ENCODE data around the gene BCL2A1.

BCL2A1 gene

DNA sequence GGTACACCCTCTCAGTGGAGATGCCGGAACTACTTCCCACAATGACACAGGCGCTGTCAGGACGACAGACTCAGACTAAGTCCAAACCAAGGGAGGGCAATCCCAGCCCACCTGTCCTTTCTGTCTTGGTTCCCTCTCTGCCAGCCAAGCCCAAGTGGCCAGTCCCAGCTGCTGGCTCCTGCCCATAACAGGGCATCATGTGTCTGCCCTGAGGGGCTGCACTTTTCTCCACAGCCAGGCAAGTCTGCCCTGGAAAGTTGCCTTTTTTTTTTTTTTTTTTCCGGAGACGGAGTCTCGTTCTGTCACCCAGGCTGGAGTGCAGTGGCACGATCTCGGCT is 20.0 kb upstream of the BCL2A1 start:
- DNase-seq (ENCODE audit: low read depth, low spot score), result no peak
- no peak overlapping the region for H3K4me3 ChIP-seq (ENCODE audit: low read length)

GRCh38 chr15:79990280-79990996 is 19.4 kb upstream of the BCL2A1 start:
- H3K4me3 ChIP-seq (ENCODE audit: low read length), result no peak overlapping the region
- DNase-seq (ENCODE audit: low read depth, low spot score), result no peak

GRCh38 chr15:79989682-79990081 is 18.7 kb upstream of the BCL2A1 start:
- no peak overlapping the region for H3K4me3 ChIP-seq (ENCODE audit: low read length)
- DNase-seq (ENCODE audit: low read depth, low spot score), result no peak

DNA sequence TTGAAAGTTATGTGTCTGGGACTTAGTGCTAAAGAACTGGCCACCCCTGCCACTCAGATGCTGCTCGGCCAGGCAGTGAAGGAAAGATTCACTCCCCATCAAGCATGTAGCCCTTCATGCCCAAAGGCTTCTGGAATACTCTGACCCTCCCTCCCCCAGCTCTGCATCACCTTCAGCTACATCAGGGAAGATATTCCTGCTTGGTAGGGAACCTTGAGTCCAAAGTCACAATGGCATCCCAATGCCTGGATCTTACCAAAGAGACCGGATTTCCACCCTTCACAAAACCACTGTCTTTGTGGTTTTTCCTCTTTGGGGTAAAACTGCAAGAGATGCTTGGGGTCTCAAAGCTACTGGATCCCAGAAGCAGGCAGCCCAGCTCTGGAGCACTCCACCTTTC is 18.2 kb upstream of the BCL2A1 start:
- no peak for DNase-seq (ENCODE audit: low read depth, low spot score)
- no peak overlapping the region for H3K4me3 ChIP-seq (ENCODE audit: low read length)

GRCh38 chr15:79988448-79989117 is 17.6 kb upstream of the BCL2A1 start:
- DNase-seq (ENCODE audit: low read depth, low spot score), result no peak
- no peak overlapping the region for H3K4me3 ChIP-seq (ENCODE audit: low read length)

- no peak overlapping the region for H3K4me3 ChIP-seq (ENCODE audit: low read length)
- DNase-seq (ENCODE audit: low read depth, low spot score), result no peak
Measured at GRCh38 chr15:79987969-79988368, 17.0 kb upstream of the BCL2A1 start.

DNA sequence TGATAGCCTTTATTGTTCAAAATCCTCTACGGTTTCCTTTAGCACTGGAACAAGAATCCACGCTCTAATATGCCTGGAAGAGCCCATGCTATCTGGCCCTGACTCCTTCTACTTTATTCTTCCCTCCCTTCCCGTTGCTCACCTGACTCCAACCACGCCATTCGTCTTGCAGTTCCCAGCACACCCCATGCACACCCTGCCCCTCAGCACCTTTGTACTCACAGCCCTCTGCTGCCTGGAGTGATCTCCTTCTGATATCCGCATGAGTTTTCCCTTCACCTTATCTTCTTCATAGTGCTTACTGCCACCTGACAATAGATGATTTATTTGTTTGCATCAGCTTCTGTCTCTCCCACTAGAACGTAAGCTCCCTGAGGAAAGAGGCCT is 16.6 kb upstream of the BCL2A1 start:
- no peak overlapping the region for H3K4me3 ChIP-seq (ENCODE audit: low read length)
- no peak for DNase-seq (ENCODE audit: low read depth, low spot score)

- H3K4me3 ChIP-seq (ENCODE audit: low read length), result no peak overlapping the region
- DNase-seq (ENCODE audit: low read depth, low spot score), result no peak
Measured at GRCh38 chr15:79981831-79982455, 10.9 kb upstream of the BCL2A1 start.

DNA sequence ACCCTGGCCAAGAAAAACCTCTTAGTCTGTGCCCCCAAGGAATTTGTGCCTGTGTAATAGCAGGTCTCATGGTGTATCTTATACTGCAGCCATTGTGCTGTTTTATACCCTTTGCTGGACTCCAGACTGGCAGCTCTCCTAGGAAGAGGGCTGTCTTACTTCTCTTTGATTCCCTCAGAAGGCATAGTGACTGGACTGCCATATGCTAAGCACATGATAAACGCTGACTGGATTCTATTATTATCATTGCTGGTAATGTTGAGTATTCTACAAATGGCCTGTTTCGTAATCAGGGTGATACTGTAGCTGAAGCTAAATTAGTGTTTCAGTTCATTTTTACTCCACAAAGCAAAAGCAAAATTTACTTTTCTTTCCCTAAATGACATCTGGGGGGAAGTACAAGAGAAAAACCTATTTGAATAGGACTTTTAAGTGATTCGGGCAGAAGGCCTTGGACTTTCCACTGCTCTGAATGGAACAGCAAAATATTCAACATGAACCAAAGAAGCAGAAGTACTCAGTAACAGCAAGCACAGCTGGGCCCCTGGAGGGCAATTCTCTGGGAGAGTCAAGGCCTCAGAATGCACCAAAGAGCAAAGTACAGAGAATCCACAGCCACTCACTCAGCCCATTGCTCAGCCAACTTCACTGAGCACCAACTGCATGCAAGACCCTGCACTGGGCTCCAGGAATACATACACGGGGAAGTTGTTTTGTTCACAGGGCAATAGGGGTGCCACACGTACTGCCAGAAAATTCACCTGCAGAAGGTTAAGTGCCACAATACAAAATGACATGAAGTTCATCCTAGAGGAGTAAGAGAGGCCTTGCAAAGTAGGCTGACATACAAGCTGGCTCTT is 7.9 kb upstream of the BCL2A1 start:
- no peak for DNase-seq (ENCODE audit: low read depth, low spot score)
- no peak overlapping the region for H3K4me3 ChIP-seq (ENCODE audit: low read length)

DNA sequence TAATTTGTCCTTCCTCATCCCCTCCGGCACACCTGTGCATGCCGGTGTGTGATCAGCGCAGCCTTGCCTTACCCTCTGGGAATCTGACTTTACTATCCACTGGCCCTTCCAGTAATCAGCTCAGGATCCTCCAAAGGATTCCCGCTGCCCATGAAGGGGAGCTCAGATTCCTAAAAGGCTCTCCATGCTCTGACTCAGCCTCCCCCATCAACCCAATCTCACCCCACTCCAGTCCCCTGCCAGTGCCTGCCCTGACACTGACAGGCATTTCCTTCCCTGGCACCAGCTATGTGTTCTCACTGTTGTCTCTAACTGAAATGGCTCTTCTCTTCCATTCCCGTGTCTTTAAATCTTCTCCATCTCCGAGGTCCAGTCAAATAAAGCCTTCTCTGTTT is 7.3 kb upstream of the BCL2A1 start:
- no peak for DNase-seq (ENCODE audit: low read depth, low spot score)
- H3K4me3 ChIP-seq (ENCODE audit: low read length), result no peak overlapping the region

- H3K4me3 ChIP-seq (ENCODE audit: low read length), result no peak overlapping the region
- DNase-seq (ENCODE audit: low read depth, low spot score), result no peak
Measured at GRCh38 chr15:79977431-79978054, 6.5 kb upstream of the BCL2A1 start.

DNA sequence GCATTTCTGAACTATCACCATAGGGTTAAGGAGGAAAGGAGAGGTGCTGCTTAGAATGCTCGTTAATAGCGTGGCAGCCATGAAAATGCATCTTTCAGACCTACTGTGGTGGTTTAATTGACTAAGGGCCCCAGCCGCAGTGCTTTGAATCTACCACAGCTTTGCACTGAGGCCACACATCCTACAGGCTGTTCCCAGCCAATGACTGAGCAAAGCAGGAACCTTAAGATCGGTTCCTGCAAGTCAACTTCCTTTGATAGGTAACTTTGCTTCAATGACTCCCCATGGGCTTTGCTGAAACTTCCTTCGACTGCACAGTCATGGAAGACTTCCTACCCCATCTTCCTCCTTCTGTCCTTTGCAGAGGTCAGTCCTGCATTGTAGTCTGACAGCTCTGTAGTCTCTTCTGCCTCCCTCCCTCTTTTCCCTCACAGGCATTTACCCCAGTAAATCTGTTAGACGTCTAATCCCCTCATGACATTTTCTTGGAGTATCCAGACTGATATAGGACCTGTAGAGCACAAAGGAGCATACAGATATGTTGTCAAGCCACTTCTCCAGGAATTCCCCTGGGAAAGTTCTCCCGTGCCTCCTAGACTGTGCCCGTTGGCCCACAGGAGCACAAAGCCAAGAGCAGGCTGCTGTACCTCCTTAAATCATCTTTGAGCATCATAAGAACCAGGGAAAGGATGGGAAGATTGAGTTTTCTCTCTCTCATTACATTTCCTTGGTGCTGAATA is 2.6 kb upstream of the BCL2A1 start:
- peak; percentile 59 for DNase-seq (ENCODE audit: low read depth, low spot score)
- H3K4me3 ChIP-seq (ENCODE audit: low read length), result no peak overlapping the region

GRCh38 chr15:79972863-79973262 is 1.9 kb upstream of the BCL2A1 start:
- no peak overlapping the region for H3K4me3 ChIP-seq (ENCODE audit: low read length)
- DNase-seq (ENCODE audit: low read depth, low spot score), result no peak

GRCh38 chr15:79970181-79970580 is 815 bp downstream of the BCL2A1 start:
- no peak for DNase-seq (ENCODE audit: low read depth, low spot score)
- H3K4me3 ChIP-seq (ENCODE audit: low read length), result no peak overlapping the region

DNA sequence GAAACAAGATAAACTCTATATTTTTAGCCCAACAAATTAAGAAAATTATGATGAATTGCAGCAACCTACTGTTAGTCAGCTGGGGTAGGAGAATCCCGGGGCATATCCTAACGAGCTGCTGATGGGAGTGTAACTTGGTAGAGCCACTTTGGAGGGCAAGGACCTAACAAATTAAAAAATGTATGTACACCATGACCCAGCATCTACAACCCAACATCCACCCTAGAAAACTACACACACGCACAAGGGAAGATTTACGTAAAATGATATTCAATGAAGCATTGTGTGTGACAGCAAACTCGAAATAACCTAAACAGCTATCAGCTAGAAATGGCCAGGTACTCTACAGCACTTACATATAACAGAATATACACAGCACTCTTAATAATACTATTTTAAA is 1.9 kb downstream of the BCL2A1 start:
- H3K4me3 ChIP-seq (ENCODE audit: low read length), result no peak overlapping the region
- DNase-seq (ENCODE audit: low read depth, low spot score), result no peak

DNA sequence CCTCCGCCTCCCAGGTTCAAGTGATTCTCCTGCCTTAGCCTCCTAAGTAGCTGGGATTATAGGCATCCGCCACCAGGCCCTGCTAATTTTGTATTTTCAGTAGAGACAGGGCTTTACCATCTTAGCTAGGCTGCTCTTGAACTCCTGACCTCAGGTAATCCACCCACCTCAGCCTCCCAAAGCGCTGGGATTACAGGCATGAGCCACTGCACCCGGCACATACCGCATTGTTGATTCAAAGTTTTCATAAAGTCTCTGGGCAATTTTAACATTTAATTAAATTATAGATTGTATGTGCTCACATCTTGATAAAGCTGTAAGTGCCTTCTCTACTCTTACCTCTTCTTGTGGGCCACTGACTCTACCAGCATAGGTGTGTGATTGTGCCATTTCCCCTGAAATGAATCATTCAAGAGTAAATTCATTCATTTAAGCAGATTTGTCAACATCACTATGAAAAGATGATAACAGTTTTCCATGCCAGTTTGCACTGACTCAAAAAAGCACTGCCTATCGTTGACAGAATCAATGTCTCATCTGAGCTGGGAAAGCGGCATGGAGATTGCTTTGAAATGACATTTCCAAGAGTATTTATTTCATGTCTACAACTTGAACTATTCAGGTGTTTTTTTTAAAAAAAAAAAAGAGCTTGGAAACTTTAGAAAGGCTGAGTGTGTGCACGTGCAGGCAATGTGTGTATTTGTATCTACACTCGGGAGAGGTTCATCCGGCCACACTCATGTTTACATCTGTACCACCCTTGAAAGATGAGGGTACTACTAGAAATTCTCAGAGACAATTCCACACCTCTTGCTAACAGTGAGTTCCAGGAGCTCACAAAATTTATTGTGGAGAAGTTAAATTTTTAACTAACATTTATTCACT is 3.5 kb downstream of the BCL2A1 start:
- DNase-seq (ENCODE audit: low read depth, low spot score), result no peak
- H3K4me3 ChIP-seq (ENCODE audit: low read length), result no peak overlapping the region

DNA sequence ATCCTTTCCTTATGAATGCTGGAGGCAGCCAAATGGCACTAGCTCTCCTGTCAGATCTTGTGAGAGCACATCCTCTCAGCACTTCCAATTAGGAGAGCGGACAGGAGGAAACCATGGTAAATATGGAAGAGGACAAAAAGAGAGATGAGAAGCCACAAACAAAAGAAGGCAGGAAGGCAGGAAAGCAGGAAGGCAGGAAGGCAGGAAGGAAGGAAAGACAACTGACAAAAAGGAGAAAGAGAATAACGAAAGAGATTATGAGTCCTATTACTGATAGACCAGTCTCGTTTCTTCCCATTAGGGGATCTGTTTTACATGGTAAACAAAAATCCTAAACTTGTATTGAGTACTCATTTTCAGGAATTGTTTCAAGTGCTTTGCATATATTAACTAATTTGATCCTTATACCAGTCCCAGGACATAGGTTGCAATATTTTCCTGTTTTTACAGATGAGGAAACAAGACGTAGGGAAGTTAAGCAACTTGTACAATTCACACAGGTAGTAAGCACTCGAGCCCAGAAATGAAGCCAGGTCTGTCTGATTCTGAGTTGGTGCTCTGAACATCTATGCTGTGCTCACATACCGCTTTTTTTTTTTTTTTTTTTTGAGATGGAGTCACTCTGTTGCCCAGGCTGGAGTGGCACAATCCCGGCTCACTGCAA is 4.2 kb downstream of the BCL2A1 start:
- DNase-seq (ENCODE audit: low read depth, low spot score), result no peak
- H3K4me3 ChIP-seq (ENCODE audit: low read length), result no peak overlapping the region
